ENCODE measurements around the gene KCNE5. TPM values are rescaled to one million over a fixed set of nuclear protein-coding genes. Genes with fewer than 3 reads are reported as not detected.
"Not testable (repeated sequence)": the region's sequence is repeated elsewhere in the genome, so short reads cannot be mapped to it uniquely, and the experiment has no call there.

Gene KCNE5, protein sequence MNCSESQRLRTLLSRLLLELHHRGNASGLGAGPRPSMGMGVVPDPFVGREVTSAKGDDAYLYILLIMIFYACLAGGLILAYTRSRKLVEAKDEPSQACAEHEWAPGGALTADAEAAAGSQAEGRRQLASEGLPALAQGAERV
- total RNA-seq, result not detected
- polyA plus RNA-seq (2013, experiment 1 of 2), result 0.19 TPM
- polyA plus RNA-seq (2013, experiment 2 of 2), result 1.8 TPM
- 0 to 0.43 (median 0.10) reads per million in 172 experiments for total RNA-seq

GRCh38 chrX:109624641-109625616 is at the start of gene KCNE5:
TSS of gene KCNE5 (minus strand) at chrX:109625172. CDS start at chrX:109625020, 152 bp downstream.
- H3K36me3 Mint-ChIP-seq (ENCODE audit: low read depth), result no peaks in the 10 kb centered on the region
- no peak within 1 kb of the TSS for H3K4me3 ChIP-seq (ENCODE audit: low read length)
- H3K4me3 Mint-ChIP-seq, result no peak within 1 kb of the TSS
- H3K27ac Mint-ChIP-seq, result no peak within 1 kb of the TSS
- intact Hi-C loops (cut with DNase I, micrococcal nuclease), result no loop called here
- no peaks in the 10 kb centered on the region for H3K4me1 Mint-ChIP-seq (ENCODE audit: low read depth)
- no peak for TF ChIP-seq CTCF (IDR thresholded peaks at IDR 0.05)
- no peak within 1 kb of the TSS for H3K27ac ChIP-seq (ENCODE audit: low read depth in 1 of 2, low read length in 2 of 2)
- peak in 2 of 14 experiments; percentile 2 to 4 for DNase-seq
- no peaks in the 10 kb centered on the region for H3K4me1 ChIP-seq (ENCODE audit: insufficient read depth, low read length)
- no peaks in the 10 kb centered on the region for H3K27me3 ChIP-seq (ENCODE audit: control insufficient read depth in 1 of 2, insufficient read depth in 2 of 2, low read length in 2 of 2)
- CTCF ChIA-PET, result no interaction called here
- POLR2A ChIA-PET, result no interaction called here
- no peaks in the 10 kb centered on the region for H3K9me3 ChIP-seq (ENCODE audit: control insufficient read depth in 1 of 2, insufficient read depth in 1 of 2, low read length in 2 of 2)
- no peaks in the 10 kb centered on the region for H3K9me3 Mint-ChIP-seq
- no peak for ATAC-seq (ENCODE audit: poor library complexity)
- H3K27me3 Mint-ChIP-seq, result no peaks in the 10 kb centered on the region
- H3K36me3 ChIP-seq (ENCODE audit: insufficient read depth, low read length), result no peaks in the 10 kb centered on the region

GRCh38 chrX:109672239-109672638 is 47.3 kb upstream of the KCNE5 start:
- no peak for ATAC-seq (ENCODE audit: poor library complexity)
- Histone ChIP-seq H3K27ac (ENCODE audit: low read depth in 1 of 2, low read length in 2 of 2) (no peak overlapping the region), H3K4me1 (ENCODE audit: insufficient read depth, low read length) (no peaks in the 10 kb centered on the region), H3K36me3 (ENCODE audit: insufficient read depth, low read length) (peaks cover 43% of the 10 kb centered on the region), H3K9me3 (ENCODE audit: control insufficient read depth in 1 of 2, insufficient read depth in 1 of 2, low read length in 2 of 2) (no peaks in the 10 kb centered on the region), H3K4me3 (ENCODE audit: low read length) (no peak overlapping the region), H3K27me3 (ENCODE audit: control insufficient read depth in 1 of 2, insufficient read depth in 2 of 2, low read length in 2 of 2) (no peaks in the 10 kb centered on the region)
- H3K4me1 Mint-ChIP-seq (ENCODE audit: low read depth), result no peaks in the 10 kb centered on the region
- H3K9me3 Mint-ChIP-seq, result no peaks in the 10 kb centered on the region
- POLR2A ChIA-PET, result no interaction called here
- no peak for TF ChIP-seq CTCF (IDR thresholded peaks at IDR 0.05)
- no peak overlapping the region for H3K4me3 Mint-ChIP-seq
- no peak overlapping the region for H3K27ac Mint-ChIP-seq
- peaks cover 67% of the 10 kb centered on the region for H3K36me3 Mint-ChIP-seq (ENCODE audit: low read depth)
- CTCF ChIA-PET, result no interaction called here
- no peak for DNase-seq
- H3K27me3 Mint-ChIP-seq, result no peaks in the 10 kb centered on the region
- intact Hi-C loops (cut with DNase I, micrococcal nuclease), result no loop called here

DNA sequence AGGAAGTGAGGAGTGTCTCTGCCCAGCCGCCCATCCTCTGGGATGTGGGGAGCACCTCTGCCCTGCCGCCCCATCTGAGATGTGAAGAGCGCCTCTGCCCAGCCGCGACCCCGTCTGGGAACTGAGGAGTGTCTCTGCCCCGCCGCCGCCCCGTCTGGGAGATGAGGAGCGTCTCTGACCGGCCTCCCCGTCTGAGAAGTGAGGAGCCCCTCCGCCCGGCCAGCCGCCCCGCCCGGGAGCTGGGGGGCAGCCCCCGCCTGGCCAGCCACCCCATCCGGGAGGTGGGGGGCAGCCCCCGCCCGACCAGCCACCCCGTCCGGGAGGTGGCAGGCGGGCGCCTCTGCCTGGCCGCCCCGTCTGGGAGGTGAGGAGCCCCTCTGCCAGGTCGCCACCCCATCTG is 46.2 kb upstream of the KCNE5 start:
- H3K27ac Mint-ChIP-seq; H3K27me3 Mint-ChIP-seq; H3K4me3 ChIP-seq (ENCODE audit: low read length); H3K4me1 Mint-ChIP-seq (ENCODE audit: low read depth); POLR2A ChIA-PET; H3K9me3 Mint-ChIP-seq; DNase-seq; H3K4me3 Mint-ChIP-seq; H3K9me3 ChIP-seq (ENCODE audit: control insufficient read depth in 1 of 2, insufficient read depth in 1 of 2, low read length in 2 of 2); H3K27me3 ChIP-seq (ENCODE audit: control insufficient read depth in 1 of 2, insufficient read depth in 2 of 2, low read length in 2 of 2); CTCF ChIA-PET; intact Hi-C loops (cut with DNase I, micrococcal nuclease); H3K4me1 ChIP-seq (ENCODE audit: insufficient read depth, low read length); ATAC-seq (ENCODE audit: poor library complexity); H3K27ac ChIP-seq (ENCODE audit: low read depth in 1 of 2, low read length in 2 of 2): not testable (repeated sequence)
- peaks cover 71% of the 10 kb centered on the region for H3K36me3 Mint-ChIP-seq (ENCODE audit: low read depth)
- H3K36me3 ChIP-seq (ENCODE audit: insufficient read depth, low read length), result peaks cover 40% of the 10 kb centered on the region

All from CD4-positive, alpha-beta T cell (primary cell).